Mucosa of descending colon (tissue), 3 donors: ENCODE measurements around the gene ADD1. TPM values are rescaled to one million over a fixed set of nuclear protein-coding genes. Genes with fewer than 3 reads are reported as not detected.

Source experiments
- ATAC-seq: fragments of 200-7000 bp; cut with Tn5 transposase; one replicate; pipeline ENCODE4 v1.9.1; 2020; ENCODE audit warnings: mild to moderate bottlenecking, moderate library complexity
- DNase-seq, 3 donors: peaks; one replicate each; pipeline ENCODE4 v3.0.0-alpha.2; 2020
- H3K36me3 ChIP-seq: fragments of 200-600 bp; one replicate; pipeline ENCODE4 v1.8.0; 2021; ENCODE audit warnings: low read depth, mild to moderate bottlenecking
- H3K4me1 ChIP-seq: fragments of 200-600 bp; one replicate; pipeline ENCODE4 v1.8.0; 2021; ENCODE audit warnings: low read depth, mild to moderate bottlenecking
- H3K4me3 ChIP-seq: fragments of 200-600 bp; one replicate; pipeline ENCODE4 v1.8.0; 2021; ENCODE audit warnings: mild to moderate bottlenecking
- H3K9me3 ChIP-seq: fragments of 200-600 bp; one replicate; pipeline ENCODE4 v1.8.0; 2021; ENCODE audit warnings: mild to moderate bottlenecking
- CTCF ChIP-seq: fragments of 200-600 bp; IDR thresholded peaks from one replicate; pipeline ENCODE4 v1.8.0; 2022; ENCODE audit warnings: antibody characterized with exemption, mild to moderate bottlenecking
- intact Hi-C, 2 donors: fragments of 100-400 bp; cut with DNase I in 1 of 2; cut with micrococcal nuclease in 1 of 2; formaldehyde crosslinking; loops; one replicate each; pipeline versions ENCODE4 v1.11.0 to v1.11.1; 2022; cut with DNase I, micrococcal nuclease
- total RNA-seq, 3 donors: library from RNA; stranded (reverse); fragmentation: NEBNext Ultra II Directional in 2 of 3; extraction: Animal tissue kit (Norgen Biotek cat#: 25700) in 2 of 3; gene quantifications; one replicate each; pipeline versions ENCODE4 v1.2.1 to v1.2.4, GENCODE V29; 2021 to 2023
- donor health status: DM: no; HTN: no; CAD: no; lungs with moderate emphysema.
- donor health status: DM: no; HTN: no; CAD: no.
- donor health status: DM: no; HTN: yes; CAD: no.

ADD1 gene
- total RNA-seq, 3 donors from 2014 or later, result 201 to 373 (median 261) TPM

DNA sequence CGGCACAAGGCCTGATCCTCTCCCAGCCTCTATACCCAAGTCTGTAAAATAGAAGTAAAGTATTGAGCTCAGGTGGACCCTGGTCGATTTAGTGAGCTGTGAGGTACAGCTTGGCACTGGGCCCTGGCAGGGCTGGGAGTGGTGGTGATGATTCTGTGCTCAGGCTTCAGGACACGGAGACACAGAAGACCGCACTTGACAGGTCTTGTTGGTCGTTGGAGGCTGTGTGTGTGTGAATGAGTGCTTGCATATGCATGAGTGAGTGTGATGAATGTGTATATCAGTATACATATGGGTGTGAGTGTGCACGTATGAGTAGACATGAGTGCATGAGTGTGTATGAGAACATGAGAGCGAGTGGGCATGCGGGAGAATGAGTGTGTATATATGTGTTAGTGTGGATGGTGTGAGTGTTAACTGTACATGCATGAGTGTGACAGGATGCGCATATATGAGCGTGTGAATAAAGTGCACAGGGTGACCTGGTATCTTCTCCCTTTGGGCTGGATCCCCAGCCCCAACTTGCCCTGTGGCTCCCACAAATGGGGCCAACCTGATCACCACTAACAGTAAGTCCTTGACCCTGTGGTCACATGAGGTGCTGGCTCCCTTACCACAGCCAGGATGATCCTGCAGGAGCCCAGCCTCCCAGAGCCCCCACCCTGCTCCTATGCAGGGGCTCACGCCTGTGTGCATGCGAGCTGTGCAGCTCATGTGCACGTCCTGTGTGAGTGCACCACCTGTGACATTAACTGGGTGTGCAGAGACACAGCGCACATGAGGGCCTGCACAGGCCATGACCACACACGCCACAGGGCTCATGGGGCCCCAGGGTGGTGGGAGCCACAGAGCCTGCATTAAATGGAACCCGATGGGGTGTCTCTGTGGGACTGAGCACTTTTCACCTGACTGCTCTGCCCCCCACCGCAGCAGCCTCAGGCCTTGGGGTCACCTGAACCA lies 29.9 kb upstream of the ADD1 start:
- Histone ChIP-seq H3K4me1 (peaks cover 24% of the 10 kb centered on the region), H3K36me3 (no peaks in the 10 kb centered on the region), H3K4me3 (no peak overlapping the region), H3K9me3 (no peaks in the 10 kb centered on the region)
- intact Hi-C loops, result loop anchor here in 1 of 2 donors (10.0 kb wide), 1 partner anchor 49 kb away; no protein-coding TSS in a partner anchor
- DNase-seq (no peak), ATAC-seq (no peak)
- no peak for TF ChIP-seq CTCF

- no peak for DNase-seq
- TF ChIP-seq CTCF, result no peak
- no peaks in the 10 kb centered on the region for H3K36me3 ChIP-seq
- H3K9me3 ChIP-seq, result no peaks in the 10 kb centered on the region
- H3K4me1 ChIP-seq, result peaks cover 24% of the 10 kb centered on the region
- no peak for ATAC-seq
- intact Hi-C loops, result loop anchor here in 1 of 2 donors (10.0 kb wide), 1 partner anchor 50 kb away; no protein-coding TSS in a partner anchor
- H3K4me3 ChIP-seq, result no peak overlapping the region
Observed at GRCh38 chr4:2814627-2815270, 28.9 kb upstream of the ADD1 start.

DNA sequence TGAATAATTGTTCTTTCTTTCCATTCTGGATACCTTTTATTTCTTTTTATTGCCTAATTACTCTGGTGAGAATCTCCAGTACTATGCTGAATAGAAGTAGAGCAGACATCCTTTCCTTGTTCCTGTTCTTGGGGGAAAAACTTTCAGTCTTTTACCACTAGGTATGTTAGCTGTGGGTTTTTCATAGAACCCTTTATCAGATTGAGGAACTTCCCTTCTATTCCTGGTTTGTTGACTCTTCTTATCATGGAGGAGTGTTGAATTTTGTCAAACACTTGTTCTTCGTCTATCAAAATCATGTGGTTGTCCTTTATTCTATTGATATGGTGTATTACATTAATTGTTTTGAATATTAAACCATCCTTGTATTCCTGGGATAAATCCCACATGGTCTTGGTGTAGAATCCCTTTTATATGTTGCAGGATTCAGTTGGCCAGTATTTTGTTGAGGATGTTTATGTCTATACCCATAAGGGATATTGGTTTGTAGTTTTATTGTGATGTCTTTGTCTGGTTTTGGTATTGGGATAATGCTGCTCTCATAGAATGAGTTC lies 27.2 kb upstream of the ADD1 start:
- H3K9me3 ChIP-seq, result no peaks in the 10 kb centered on the region
- H3K4me1 ChIP-seq, result peaks cover 14% of the 10 kb centered on the region
- H3K36me3 ChIP-seq, result no peaks in the 10 kb centered on the region
- ATAC-seq, result no peak
- DNase-seq, result no peak
- intact Hi-C loops, result loop anchor here in 1 of 2 donors (10.0 kb wide), 1 partner anchor 52 kb away; no protein-coding TSS in a partner anchor
- TF ChIP-seq CTCF, result no peak
- no peak overlapping the region for H3K4me3 ChIP-seq

GRCh38 chr4:2817137-2817536 lies 26.5 kb upstream of the ADD1 start:
- Histone ChIP-seq H3K36me3 (no peaks in the 10 kb centered on the region), H3K4me1 (peaks cover 8% of the 10 kb centered on the region), H3K9me3 (no peaks in the 10 kb centered on the region), H3K4me3 (no peak overlapping the region)
- no peak for TF ChIP-seq CTCF
- peak in 1 of 3 donors; percentile 40 for DNase-seq
- intact Hi-C loops, result loop anchor here in 1 of 2 donors (10.0 kb wide), 1 partner anchor 52 kb away; no protein-coding TSS in a partner anchor
- ATAC-seq, result no peak

- ATAC-seq (peak; percentile 81), DNase-seq (peak; percentile 72 to 83 (median 78))
- Histone ChIP-seq H3K4me1 (peaks cover 8% of the 10 kb centered on the region), H3K4me3 (peak overlapping the region; percentile 40), H3K9me3 (no peaks in the 10 kb centered on the region), H3K36me3 (no peaks in the 10 kb centered on the region)
- TF ChIP-seq CTCF, result no peak
- intact Hi-C loops, result loop anchor here in 1 of 2 donors (10.0 kb wide), 1 partner anchor 53 kb away; no protein-coding TSS in a partner anchor
Observed at GRCh38 chr4:2817701-2818350, 25.8 kb upstream of the ADD1 start.
